ENCODE measurements around the gene PRDM13. TPM values are rescaled to one million over a fixed set of nuclear protein-coding genes. Genes with fewer than 3 reads are reported as not detected.

The PRDM13 gene
- total and polyA plus RNA-seq, 9 of the 15 experiments (the other 6 are each of a cell fraction or from before 2014, with no cell fraction given), result not detected

DNA sequence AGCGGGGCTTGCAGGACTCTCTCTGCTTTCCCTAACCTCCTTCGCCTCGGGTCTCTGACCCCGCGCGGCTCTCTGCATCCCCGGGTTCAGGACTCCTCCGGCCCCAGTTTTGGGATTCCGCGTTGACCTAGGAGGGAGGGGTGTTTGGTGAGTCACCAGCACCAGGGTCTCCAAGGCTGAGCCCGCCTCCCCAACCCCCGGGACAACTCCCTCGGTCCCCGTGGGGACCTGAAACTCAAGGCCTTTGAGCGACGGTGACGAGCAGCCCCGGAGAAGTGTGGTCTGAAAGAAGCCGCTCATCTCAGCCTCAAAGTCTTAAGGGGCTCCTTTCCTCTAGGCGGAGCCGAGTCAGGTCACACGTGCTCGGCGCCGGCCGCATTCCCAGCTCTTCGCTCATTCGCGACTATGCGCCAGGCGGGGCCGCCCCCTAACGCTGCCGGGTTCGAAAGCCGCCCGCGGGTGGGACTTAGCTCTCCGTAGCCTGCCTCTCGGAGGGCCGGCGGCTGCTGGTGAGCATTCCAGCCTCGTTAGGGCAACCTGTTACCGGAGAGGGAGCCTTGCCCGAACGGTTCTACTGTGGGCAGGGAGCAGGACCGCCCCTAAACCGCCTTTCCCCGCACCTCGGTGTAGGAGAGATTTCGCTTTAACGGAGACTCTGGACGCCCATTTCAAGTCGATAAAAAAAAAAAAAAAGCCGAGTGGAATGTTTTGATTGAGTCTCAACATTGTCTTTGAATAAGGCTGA is 3.0 kb upstream of the PRDM13 start (continued):
- peak; percentile 4 for TF ChIP-seq RBBP5 (IDR thresholded peaks at IDR 0.05; ENCODE audit: borderline replicate concordance, insufficient read depth, low read length, poor library complexity, severe bottlenecking)
- peak; percentile 50 for TF ChIP-seq CBX8 (IDR thresholded peaks at IDR 0.05; ENCODE audit: borderline replicate concordance, extremely low read depth, low read depth, low read length, poor library complexity, severe bottlenecking)
- TF ChIP-seq ZNF41 (CRISPR knock-in tag; conservative IDR thresholded peaks at IDR 0.05), result no peak
- TF ChIP-seq CXXC5 (CRISPR knock-in tag; IDR thresholded peaks at IDR 0.05), result peak; percentile 80
- TF ChIP-seq GABPA (tag; conservative IDR thresholded peaks at IDR 0.05; ENCODE audit: low read depth), result no peak
- no peak for TF ChIP-seq E2F4 (CRISPR knock-in tag; IDR thresholded peaks at IDR 0.05; ENCODE audit: low read depth)
- no peak for TF ChIP-seq ZNF165 (CRISPR knock-in tag; IDR thresholded peaks at IDR 0.05; ENCODE audit: borderline replicate concordance)
- TF ChIP-seq MED1 (CRISPR knock-in tag; IDR thresholded peaks at IDR 0.05; ENCODE audit: borderline replicate concordance), result no peak
- TF ChIP-seq PHTF2 (CRISPR knock-in tag; IDR thresholded peaks at IDR 0.05), result no peak
- no peak for TF ChIP-seq ATF7 (IDR thresholded peaks at IDR 0.05)
- no peak for TF ChIP-seq HOXB6 (CRISPR knock-in tag; IDR thresholded peaks at IDR 0.05; ENCODE audit: borderline replicate concordance)
- no peak for TF ChIP-seq TAF15 (IDR thresholded peaks at IDR 0.05; ENCODE audit: low read depth, low read length)
- TF ChIP-seq MEF2D (tag; conservative IDR thresholded peaks at IDR 0.05; ENCODE audit: low read depth), result no peak
- no peak for TF ChIP-seq HNRNPK (IDR thresholded peaks at IDR 0.05; ENCODE audit: low read depth, low read length, poor library complexity, severe bottlenecking)
- no peak for TF ChIP-seq GABPB2 (CRISPR knock-in tag; conservative IDR thresholded peaks at IDR 0.05)
- TF ChIP-seq, protein P1, sequence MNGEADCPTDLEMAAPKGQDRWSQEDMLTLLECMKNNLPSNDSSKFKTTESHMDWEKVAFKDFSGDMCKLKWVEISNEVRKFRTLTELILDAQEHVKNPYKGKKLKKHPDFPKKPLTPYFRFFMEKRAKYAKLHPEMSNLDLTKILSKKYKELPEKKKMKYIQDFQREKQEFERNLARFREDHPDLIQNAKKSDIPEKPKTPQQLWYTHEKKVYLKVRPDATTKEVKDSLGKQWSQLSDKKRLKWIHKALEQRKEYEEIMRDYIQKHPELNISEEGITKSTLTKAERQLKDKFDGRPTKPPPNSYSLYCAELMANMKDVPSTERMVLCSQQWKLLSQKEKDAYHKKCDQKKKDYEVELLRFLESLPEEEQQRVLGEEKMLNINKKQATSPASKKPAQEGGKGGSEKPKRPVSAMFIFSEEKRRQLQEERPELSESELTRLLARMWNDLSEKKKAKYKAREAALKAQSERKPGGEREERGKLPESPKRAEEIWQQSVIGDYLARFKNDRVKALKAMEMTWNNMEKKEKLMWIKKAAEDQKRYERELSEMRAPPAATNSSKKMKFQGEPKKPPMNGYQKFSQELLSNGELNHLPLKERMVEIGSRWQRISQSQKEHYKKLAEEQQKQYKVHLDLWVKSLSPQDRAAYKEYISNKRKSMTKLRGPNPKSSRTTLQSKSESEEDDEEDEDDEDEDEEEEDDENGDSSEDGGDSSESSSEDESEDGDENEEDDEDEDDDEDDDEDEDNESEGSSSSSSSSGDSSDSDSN (IDR thresholded peaks at IDR 0.05; ENCODE audit: borderline replicate concordance in 1 of 2, low read depth in 2 of 2, low read length in 2 of 2), result peak; percentile 2 to 56; a peak in 1 of 4 replicates
- TF ChIP-seq NR0B1 (IDR thresholded peaks at IDR 0.05; ENCODE audit: partially characterized antibody), result no peak
- no peak for TF ChIP-seq NFIC (IDR thresholded peaks at IDR 0.05)
- no peak for TF ChIP-seq HNRNPH1 (optimal IDR thresholded peaks at IDR 0.05; ENCODE audit: low read depth, low read length)
- TF ChIP-seq HEY1 (CRISPR knock-in tag; IDR thresholded peaks at IDR 0.05; ENCODE audit: borderline replicate concordance), result no peak

Measured in K562 (cell line).